ENCODE measurements around the gene DRD1.
A peak's percentile ranks its signal among the peaks of the same experiment; 100 is the strongest.
"Not testable (repeated sequence)": the region's sequence is repeated elsewhere in the genome, so short reads cannot be mapped to it uniquely, and the experiment has no call there.

DRD1 gene

GRCh38 chr5:175467983-175468690 is 24.2 kb upstream of the DRD1 start:
- no peak for DNase-seq

- no peak for DNase-seq
Measured at GRCh38 chr5:175466700-175467318, 22.8 kb upstream of the DRD1 start.

DNA sequence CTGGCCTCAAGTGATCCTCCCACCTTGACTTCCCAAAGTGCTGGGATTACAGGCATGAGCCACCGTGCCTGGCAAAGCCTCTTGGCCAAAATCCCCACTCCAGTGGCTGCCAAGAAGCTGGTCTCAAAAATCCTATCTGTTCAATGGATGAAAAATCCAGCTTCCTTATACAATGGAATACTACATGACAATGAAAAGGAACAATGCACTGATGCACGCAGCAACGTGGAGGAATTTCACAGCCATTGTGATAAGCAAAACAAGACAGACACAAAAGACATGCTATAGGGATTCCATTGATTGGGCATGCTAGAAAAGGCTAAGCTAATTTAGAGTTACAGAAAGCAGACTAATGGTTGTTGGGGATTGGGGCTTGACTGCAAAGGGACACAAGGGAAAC is 21.3 kb upstream of the DRD1 start:
- no peak for DNase-seq

- DNase-seq, result no peak
Measured at GRCh38 chr5:175464942-175465233, 20.9 kb upstream of the DRD1 start.

GRCh38 chr5:175464074-175464941 is 20.3 kb upstream of the DRD1 start:
- peak; percentile 6 for DNase-seq

GRCh38 chr5:175463641-175464040 is 19.7 kb upstream of the DRD1 start:
- no peak for DNase-seq

- DNase-seq, result no peak
Measured at GRCh38 chr5:175461370-175461769, 17.4 kb upstream of the DRD1 start.

GRCh38 chr5:175460552-175460951 is 16.6 kb upstream of the DRD1 start:
- DNase-seq, result no peak

GRCh38 chr5:175460126-175460525 is 16.1 kb upstream of the DRD1 start:
- no peak for DNase-seq

GRCh38 chr5:175457466-175457865 is 13.5 kb upstream of the DRD1 start:
- DNase-seq, result no peak

DNA sequence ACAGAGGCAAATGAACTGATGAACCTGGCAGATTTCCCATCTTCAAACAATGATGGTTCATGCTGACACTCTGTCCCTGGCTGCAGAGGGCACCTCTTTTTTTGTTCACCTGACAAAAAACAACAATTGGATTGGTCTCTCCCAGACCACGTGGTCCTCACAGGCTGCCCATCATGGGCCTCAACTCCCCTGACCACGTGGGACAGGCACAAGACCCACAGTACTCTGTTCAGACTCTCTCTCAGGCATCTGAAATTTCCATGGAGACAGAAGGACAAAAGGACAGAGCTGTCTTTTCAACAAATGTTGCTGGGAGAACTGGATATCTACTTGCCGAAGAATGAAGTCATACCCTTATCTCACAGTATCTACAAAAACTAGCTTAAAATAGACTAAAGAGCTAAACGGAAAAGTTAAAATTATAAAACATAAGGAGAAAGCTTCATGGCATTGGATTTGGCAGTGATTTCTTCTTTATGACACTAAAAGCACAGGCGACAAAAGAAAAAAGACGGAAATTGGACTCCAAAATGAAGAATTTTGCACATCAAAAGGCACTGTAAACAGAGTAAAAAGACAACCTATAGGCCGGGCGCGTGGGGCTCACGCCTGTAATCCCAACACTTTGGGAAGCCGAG is 12.2 kb upstream of the DRD1 start:
- DNase-seq, result no peak

DNA sequence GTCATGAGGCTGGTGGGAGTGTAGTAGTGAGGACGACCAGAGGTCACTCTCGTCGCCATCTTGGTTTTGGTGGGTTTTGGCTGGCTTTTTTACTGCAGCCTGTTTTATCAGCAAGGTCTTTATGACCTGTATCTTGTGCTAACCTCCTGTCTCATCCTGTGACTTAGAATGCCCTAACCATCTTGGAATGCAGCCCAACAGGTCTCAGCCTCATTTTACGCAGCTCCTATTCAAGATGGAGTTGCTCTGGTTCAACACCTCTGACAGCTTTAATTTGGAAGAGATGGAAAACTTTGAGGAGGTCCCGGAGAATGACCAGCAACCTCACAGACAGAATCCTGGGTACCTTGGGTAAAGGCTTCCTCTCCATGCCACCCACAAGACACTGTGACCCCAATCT is 10.4 kb upstream of the DRD1 start:
- DNase-seq, result not testable (repeated sequence)

DNA sequence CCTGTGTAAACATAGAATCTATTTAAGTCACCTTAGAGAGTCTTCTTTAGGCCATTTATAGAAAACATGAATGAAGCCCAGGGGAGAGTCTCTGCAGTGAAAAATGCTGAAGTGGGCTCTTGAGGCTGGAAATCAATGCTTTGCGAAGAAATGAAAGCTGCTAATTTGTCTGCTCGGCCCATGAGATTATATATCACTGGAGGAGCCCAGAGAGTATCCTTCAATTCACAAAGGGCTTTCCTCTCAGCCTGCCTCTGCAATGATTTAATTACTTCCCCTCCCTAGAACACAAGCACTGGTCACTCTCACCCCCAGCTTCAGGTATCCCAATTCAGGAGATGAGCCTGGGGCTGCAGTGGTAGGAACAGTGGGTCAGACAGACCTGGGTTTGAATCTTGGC is 8.2 kb upstream of the DRD1 start:
- peak; percentile 42 for DNase-seq

GRCh38 chr5:175448276-175448675 is 4.3 kb upstream of the DRD1 start:
- no peak for DNase-seq

- DNase-seq, result no peak
Measured at GRCh38 chr5:175447571-175447970, 3.6 kb upstream of the DRD1 start.

- not testable (repeated sequence) for DNase-seq
Measured at GRCh38 chr5:175446378-175446777, 2.4 kb upstream of the DRD1 start.

DNA sequence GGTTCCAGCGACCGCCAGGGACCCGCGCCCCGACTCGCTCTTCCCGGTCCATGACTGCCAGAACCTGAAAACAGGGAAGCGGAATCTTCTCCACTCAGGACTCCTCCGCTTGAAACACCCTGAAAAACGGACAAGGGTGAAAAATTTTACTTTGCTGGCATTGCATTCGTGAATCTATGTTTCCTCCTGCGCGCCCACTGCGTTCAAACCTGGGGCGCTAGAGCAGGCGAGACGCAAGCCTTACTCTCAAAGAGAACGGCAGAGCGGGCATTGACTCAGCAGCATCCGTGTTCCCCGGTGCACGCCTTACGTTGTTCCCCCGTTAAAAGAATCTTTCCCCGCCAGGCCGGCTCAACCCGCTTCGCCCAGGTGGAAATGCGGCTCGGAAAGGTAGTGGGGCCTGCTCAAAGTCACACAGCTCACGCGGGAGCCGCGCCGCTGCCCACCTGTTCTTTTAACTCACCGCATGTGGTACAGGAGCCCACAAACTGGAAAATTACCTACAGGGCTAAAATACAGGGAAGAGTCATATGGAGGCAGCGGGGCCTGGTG is 999 bp upstream of the DRD1 start:
- no peak for DNase-seq

GRCh38 chr5:175443514-175444059 is 395 bp downstream of the DRD1 start:
- DNase-seq, result no peak

GRCh38 chr5:175438234-175438857 is 5.6 kb downstream of the DRD1 start:
- DNase-seq, result no peak

- no peak for DNase-seq
Measured at GRCh38 chr5:175436359-175436758, 7.6 kb downstream of the DRD1 start.

- DNase-seq, result no peak
Measured at GRCh38 chr5:175434800-175435199, 9.2 kb downstream of the DRD1 start.

GRCh38 chr5:175427762-175428161 is 16.2 kb downstream of the DRD1 start:
- DNase-seq, result no peak
